H1 (cell line): Measurements from ENCODE around the gene SLITRK1. TPM values are rescaled to one million over a fixed set of nuclear protein-coding genes. Genes with fewer than 3 reads are reported as not detected.

Experiments
- ASH2L ChIP-seq: fragments of 200-600, 300-600 bp; sonication (generic); IDR thresholded peaks from one replicate; pipeline ENCODE4 v1.7.1; 2017; ENCODE audit warnings: low read length
- BRCA1 ChIP-seq: IDR thresholded peaks from 2 replicates; pipeline ENCODE4 v1.6.1; 2012; ENCODE audit warnings: low read depth, low read length, improper control_type of control experiment
- CBX8 ChIP-seq: fragments of 300-800, 300-1000 bp; sonication (generic); IDR thresholded peaks from 2 replicates; pipeline ENCODE4 v1.7.1; 2016; ENCODE audit warnings: low read depth, low read length, borderline replicate concordance
- CHD2 ChIP-seq: IDR thresholded peaks from 2 replicates; pipeline ENCODE4 v1.6.1; 2012; ENCODE audit warnings: low read length, improper control_type of control experiment
- CREB1 ChIP-seq: IDR thresholded peaks from 2 replicates; pipeline ENCODE4 v1.6.1; 2012; ENCODE audit warnings: inconsistent platforms
- CTBP2 ChIP-seq: IDR thresholded peaks from 2 replicates; pipeline ENCODE4 v1.7.0; 2011; ENCODE audit warnings: borderline replicate concordance, mild to moderate bottlenecking, moderate library complexity, mixed read lengths, low read length; ENCODE audit not compliant: insufficient read depth, insufficient read length
- EP300 ChIP-seq, 2 experiments: IDR thresholded peaks; 1 replicate in 1 of 2; 2 replicates in 1 of 2; pipeline ENCODE4 v1.6.1; 2011 to 2012; ENCODE audit warnings: low read depth in 2 of 2, low read length in 2 of 2, mild to moderate bottlenecking in 2 of 2, borderline replicate concordance in 1 of 2, inconsistent platforms in 1 of 2, moderate library complexity in 1 of 2
- JUN ChIP-seq: IDR thresholded peaks from 2 replicates; pipeline ENCODE4 v1.6.1; 2011; ENCODE audit warnings: low read depth, mild to moderate bottlenecking, improper control_type of control experiment, low read length
- JUND ChIP-seq: IDR thresholded peaks from 2 replicates; pipeline ENCODE4 v1.6.1; 2011; ENCODE audit warnings: mild to moderate bottlenecking, improper control_type of control experiment, low read length
- KDM1A ChIP-seq: fragments of 200-600, 300-600 bp; sonication (generic); IDR thresholded peaks from 2 replicates; pipeline ENCODE4 v1.7.1; 2016; ENCODE audit warnings: mild to moderate bottlenecking, low read length, borderline replicate concordance
- POLR2AphosphoS5 ChIP-seq: IDR thresholded peaks from 2 replicates; pipeline ENCODE4 v1.6.1; 2011; ENCODE audit warnings: low read depth, low read length
- RFX5 ChIP-seq: IDR thresholded peaks from 2 replicates; pipeline ENCODE4 v1.6.1; 2011; ENCODE audit warnings: low read depth, low read length, improper control_type of control experiment, borderline replicate concordance
- SAP30 ChIP-seq: fragments of 300-600 bp; sonication (generic); IDR thresholded peaks from 2 replicates; pipeline ENCODE4 v1.7.1; 2012; ENCODE audit warnings: low read length, moderate library complexity, mild to moderate bottlenecking, inconsistent platforms; ENCODE audit not compliant: insufficient read depth, insufficient replicate concordance
- SIX5 ChIP-seq: IDR thresholded peaks from 2 replicates; pipeline ENCODE4 v1.6.1; 2011; ENCODE audit warnings: mild to moderate bottlenecking, low read depth, low read length
- SP1 ChIP-seq: IDR thresholded peaks from 2 replicates; pipeline ENCODE4 v1.6.1; 2011; ENCODE audit warnings: low read depth, low read length
- SP2 ChIP-seq: IDR thresholded peaks from 2 replicates; pipeline ENCODE4 v1.6.1; 2012; ENCODE audit warnings: mild to moderate bottlenecking, low read length, inconsistent platforms
- TAF7 ChIP-seq: optimal IDR thresholded peaks from 2 replicates; pipeline ENCODE3; 2011; ENCODE audit warnings: low read depth, mild to moderate bottlenecking, inconsistent platforms, low read length, moderate library complexity, borderline replicate concordance
- TBP ChIP-seq: IDR thresholded peaks from 2 replicates; pipeline ENCODE4 v1.6.1; 2011; ENCODE audit warnings: low read depth, low read length, improper control_type of control experiment
- TCF12 ChIP-seq: IDR thresholded peaks from 2 replicates; pipeline ENCODE4 v1.6.1; 2011; ENCODE audit warnings: low read depth, mild to moderate bottlenecking, low read length
- TEAD4 ChIP-seq: IDR thresholded peaks from 2 replicates; pipeline ENCODE4 v1.6.1; 2012; ENCODE audit warnings: low read depth, low read length, inconsistent platforms, mixed read lengths
- USF2 ChIP-seq: IDR thresholded peaks from 2 replicates; pipeline ENCODE4 v1.6.1; 2011; ENCODE audit warnings: low read length, improper control_type of control experiment
- ZNF274 ChIP-seq: IDR thresholded peaks from 2 replicates; pipeline ENCODE4 v1.7.0; 2012; ENCODE audit warnings: low read length, borderline replicate concordance; ENCODE audit errors: extremely low read depth
- polyA plus RNA-seq, 7 experiments: library from polyadenylated mRNA; depleted of rRNA in 3 of 7; stranded (reverse) in 5 of 7; unstranded in 2 of 7; fragments of >200 nt in 5 of 7; fragments of 200-250 nt in 2 of 7; gene quantifications; 1 replicate in 5 of 7; 2 replicates in 1 of 7; 4 replicates in 1 of 7; pipeline versions ENCODE4 v1.2.1 to v1.2.3, GENCODE V29; 2011 to 2013; ENCODE audit warnings: missing spikeins in 2 of 7, mixed read lengths in 2 of 7
- total RNA-seq: library from RNA; stranded (reverse); fragmentation: NEBNext Ultra II Directional; extraction: Animal tissue kit (Norgen Biotek cat#: 25700); gene quantifications from 2 replicates; pipeline ENCODE4 v1.2.1, GENCODE V29; 2021
- TF ChIP-seq, protein P1 (sequence below): IDR thresholded peaks from 2 replicates; pipeline ENCODE4 v1.6.1; 2012; ENCODE audit warnings: low read length, inconsistent platforms

SLITRK1 gene
- total and polyA plus RNA-seq, 2 of the 8 experiments (the other 6 are each of a cell fraction or from before 2014, with no cell fraction given), result 3.4 to 4.2 TPM

DNA sequence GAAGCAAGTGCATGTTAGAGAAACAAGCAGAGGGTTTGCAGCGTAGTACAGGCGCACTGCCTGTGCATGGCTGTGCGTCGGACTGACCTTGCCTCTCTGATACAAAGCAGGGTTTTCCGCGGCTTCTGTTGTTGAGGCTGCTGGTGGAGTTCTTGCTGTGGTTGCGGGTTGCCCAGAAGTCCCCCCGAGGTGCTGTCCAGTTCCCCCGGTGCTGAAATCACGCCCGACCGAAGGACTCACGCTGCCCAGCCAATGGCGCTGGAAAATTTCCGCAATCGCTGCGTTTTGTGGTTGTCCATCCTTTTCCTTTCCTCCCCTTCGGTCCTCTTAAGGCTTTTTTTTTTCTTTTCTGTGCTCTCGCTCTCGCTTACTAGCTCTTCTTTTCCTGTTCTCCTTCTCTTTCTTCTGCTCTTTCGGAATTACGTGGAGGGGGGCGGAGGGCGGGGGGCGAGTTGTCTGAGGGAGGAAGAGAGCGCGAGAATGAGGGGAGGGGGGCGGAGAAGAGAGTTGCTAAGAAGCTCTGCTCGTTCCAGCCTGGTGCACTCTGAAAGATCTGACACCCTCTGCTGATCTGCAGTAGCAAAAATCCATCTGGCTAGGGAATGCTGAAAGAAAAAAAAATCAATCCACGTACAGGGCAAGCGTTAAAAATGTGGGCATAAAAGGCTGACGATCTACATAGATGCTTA, at the start of gene SLITRK1 (continued):
- TF ChIP-seq CBX8 (no peak), ASH2L (peak; percentile 99), USF2 (no peak), KDM1A (peak; percentile 31; the same call in 1 of the 2 replicates), CTBP2 (peak; percentile 83), POLR2AphosphoS5 (no peak), TCF12 (no peak), SIX5 (no peak), EP300 (IDR thresholded peaks at IDR 0.05; ENCODE audit: borderline replicate concordance in 1 of 2, low read depth in 2 of 2, low read length in 2 of 2) (no peak), TAF7 (no peak), ZNF274 (no peak), JUND (no peak), SP1 (0 out of 2 replicates have a peak, but pooled peaks have one; percentile 28), RFX5 (no peak), CHD2 (peak; percentile 27; the same call in 1 of the 2 replicates), JUN (no peak), SAP30 (peak; percentile 96), CREB1 (peak; percentile 62; the same call in 1 of the 2 replicates), BRCA1 (0 out of 2 replicates have a peak, but pooled peaks have one; percentile 22), TEAD4 (no peak), TBP (no peak), SP2 (no peak)
- TF ChIP-seq, protein P1, sequence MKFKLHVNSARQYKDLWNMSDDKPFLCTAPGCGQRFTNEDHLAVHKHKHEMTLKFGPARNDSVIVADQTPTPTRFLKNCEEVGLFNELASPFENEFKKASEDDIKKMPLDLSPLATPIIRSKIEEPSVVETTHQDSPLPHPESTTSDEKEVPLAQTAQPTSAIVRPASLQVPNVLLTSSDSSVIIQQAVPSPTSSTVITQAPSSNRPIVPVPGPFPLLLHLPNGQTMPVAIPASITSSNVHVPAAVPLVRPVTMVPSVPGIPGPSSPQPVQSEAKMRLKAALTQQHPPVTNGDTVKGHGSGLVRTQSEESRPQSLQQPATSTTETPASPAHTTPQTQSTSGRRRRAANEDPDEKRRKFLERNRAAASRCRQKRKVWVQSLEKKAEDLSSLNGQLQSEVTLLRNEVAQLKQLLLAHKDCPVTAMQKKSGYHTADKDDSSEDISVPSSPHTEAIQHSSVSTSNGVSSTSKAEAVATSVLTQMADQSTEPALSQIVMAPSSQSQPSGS, result 0 out of 2 replicates have a peak, but pooled peaks have one; percentile 68
